Parathyroid adenoma (tissue), 2 donors: ENCODE measurements around the gene CACNA1A.

Experiments used
- H2AFZ ChIP-seq: fragments of 300-600 bp; sonication (generic); one replicate; pipeline ENCODE4 v1.7.0; 2017; ENCODE audit warnings: antibody characterized with exemption, mild to moderate bottlenecking
- H3K27ac ChIP-seq: fragments of 300-600 bp; sonication (generic); one replicate; pipeline ENCODE4 v1.7.0; 2017
- H3K27me3 ChIP-seq: fragments of 300-600 bp; sonication (generic); one replicate; pipeline ENCODE4 v1.7.0; 2017; ENCODE audit warnings: low read length; ENCODE audit not compliant: control insufficient read depth, insufficient read depth
- H3K36me3 ChIP-seq: fragments of 300-600 bp; sonication (generic); one replicate; pipeline ENCODE4 v1.7.0; 2017; ENCODE audit warnings: low read length; ENCODE audit not compliant: control insufficient read depth, insufficient read depth
- H3K4me1 ChIP-seq: fragments of 300-600 bp; sonication (generic); one replicate; pipeline ENCODE4 v1.7.0; 2017; ENCODE audit warnings: control low read depth
- H3K4me2 ChIP-seq: fragments of 300-600 bp; sonication (generic); one replicate; pipeline ENCODE4 v1.7.0; 2017; ENCODE audit warnings: low read length
- H3K4me3 ChIP-seq: fragments of 300-600 bp; sonication (generic); one replicate; pipeline ENCODE4 v1.7.0; 2017; ENCODE audit warnings: low read depth, low read length
- H3K79me2 ChIP-seq: fragments of 300-600 bp; sonication (generic); one replicate; pipeline ENCODE4 v1.7.0; 2017; ENCODE audit warnings: control low read depth
- H3K9ac ChIP-seq: fragments of 300-600 bp; sonication (generic); one replicate; pipeline ENCODE4 v1.7.0; 2017; ENCODE audit warnings: mild to moderate bottlenecking
- H3K9me3 ChIP-seq: fragments of 300-600 bp; sonication (generic); one replicate; pipeline ENCODE4 v1.7.0; 2017; ENCODE audit warnings: low read length; ENCODE audit not compliant: control insufficient read depth
- TF ChIP-seq, protein P1 (sequence below): fragments of 300-600 bp; sonication (generic); IDR thresholded peaks from one replicate; pipeline ENCODE4 v1.7.0; 2017; ENCODE audit warnings: antibody characterized with exemption, mild to moderate bottlenecking
- donor health status: primary hyperparathyroidism.

The CACNA1A gene

DNA sequence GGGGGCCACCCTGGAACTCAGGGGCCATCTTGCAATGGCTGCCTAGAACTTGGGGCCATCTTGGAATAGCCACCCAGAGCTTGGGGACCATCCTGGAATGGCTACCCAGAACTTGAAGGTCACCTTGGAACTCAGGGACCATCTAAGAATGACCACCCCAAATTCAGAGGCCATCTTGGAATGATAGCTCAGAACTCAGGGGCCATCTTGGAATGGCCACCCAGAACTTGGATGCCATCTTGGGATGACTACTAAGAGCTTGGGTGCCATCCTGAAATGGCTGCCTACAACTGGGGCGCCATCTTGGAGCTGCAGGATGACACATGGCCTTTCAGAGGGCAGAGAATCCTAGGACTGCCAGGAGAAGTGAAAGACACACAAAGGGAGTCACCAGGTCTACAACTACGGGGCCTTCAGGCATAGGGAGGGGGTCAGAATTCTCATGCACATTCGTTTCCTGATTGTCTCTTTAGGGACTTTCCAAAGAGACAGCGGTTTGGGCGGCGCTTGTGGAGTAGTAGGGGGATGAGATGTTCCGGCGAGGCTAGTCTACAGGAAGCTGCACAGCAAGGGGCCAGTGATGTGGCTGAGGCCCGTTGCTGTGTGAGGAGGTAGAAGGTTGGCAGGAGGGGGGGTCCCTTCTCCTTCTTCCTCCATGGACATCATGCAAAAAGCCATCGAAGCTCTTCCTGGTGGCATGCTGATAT is 231.1 kb downstream of the CACNA1A start:
- Histone ChIP-seq H3K27ac (no peak overlapping the region), H3K4me1 (no peaks in the 10 kb centered on the region), H3K27me3 (no peaks in the 10 kb centered on the region), H3K36me3 (no peaks in the 10 kb centered on the region), H3K9me3 (no peaks in the 10 kb centered on the region), H3K4me2 (no peak overlapping the region), H3K4me3 (no peak overlapping the region), H3K79me2 (no peaks in the 10 kb centered on the region), H2AFZ (no peak overlapping the region), H3K9ac (no peak overlapping the region)
- TF ChIP-seq, protein P1, sequence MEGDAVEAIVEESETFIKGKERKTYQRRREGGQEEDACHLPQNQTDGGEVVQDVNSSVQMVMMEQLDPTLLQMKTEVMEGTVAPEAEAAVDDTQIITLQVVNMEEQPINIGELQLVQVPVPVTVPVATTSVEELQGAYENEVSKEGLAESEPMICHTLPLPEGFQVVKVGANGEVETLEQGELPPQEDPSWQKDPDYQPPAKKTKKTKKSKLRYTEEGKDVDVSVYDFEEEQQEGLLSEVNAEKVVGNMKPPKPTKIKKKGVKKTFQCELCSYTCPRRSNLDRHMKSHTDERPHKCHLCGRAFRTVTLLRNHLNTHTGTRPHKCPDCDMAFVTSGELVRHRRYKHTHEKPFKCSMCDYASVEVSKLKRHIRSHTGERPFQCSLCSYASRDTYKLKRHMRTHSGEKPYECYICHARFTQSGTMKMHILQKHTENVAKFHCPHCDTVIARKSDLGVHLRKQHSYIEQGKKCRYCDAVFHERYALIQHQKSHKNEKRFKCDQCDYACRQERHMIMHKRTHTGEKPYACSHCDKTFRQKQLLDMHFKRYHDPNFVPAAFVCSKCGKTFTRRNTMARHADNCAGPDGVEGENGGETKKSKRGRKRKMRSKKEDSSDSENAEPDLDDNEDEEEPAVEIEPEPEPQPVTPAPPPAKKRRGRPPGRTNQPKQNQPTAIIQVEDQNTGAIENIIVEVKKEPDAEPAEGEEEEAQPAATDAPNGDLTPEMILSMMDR = no peak

DNA sequence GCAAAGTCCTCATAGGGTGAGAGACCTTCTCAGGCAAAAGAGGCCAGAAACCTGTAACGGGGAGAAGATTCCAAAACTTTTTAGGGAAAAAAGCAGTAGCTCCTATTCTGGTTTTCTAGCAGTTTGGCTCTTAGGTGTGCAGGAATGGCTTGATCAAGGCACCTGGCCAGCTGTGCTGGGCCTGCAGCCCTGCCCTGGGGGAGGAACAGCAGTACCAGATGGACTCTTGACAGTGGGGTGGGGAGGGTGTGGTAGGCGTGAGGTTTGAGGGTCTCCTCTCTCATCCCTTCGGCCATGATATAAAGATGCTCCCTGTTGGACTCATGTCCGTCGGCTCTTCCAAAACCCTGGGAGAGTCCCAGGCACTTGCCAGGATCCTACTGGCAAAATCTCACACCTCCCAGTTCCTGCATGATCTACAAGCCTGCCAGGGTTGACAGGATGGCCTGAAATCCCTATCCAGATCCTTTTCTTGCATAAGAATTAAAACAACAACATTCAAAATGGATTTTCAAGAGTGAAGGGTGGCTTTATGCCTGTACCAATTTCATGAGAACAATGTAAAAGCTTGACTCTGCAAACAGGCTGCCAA is 235.7 kb downstream of the CACNA1A start:
- Histone ChIP-seq H3K27ac (no peak overlapping the region), H3K36me3 (no peaks in the 10 kb centered on the region), H2AFZ (no peak overlapping the region), H3K4me2 (no peak overlapping the region), H3K9ac (no peak overlapping the region), H3K4me3 (no peak overlapping the region), H3K9me3 (no peaks in the 10 kb centered on the region), H3K79me2 (no peaks in the 10 kb centered on the region), H3K4me1 (no peaks in the 10 kb centered on the region), H3K27me3 (no peaks in the 10 kb centered on the region)
- TF ChIP-seq, protein P1 = no peak

DNA sequence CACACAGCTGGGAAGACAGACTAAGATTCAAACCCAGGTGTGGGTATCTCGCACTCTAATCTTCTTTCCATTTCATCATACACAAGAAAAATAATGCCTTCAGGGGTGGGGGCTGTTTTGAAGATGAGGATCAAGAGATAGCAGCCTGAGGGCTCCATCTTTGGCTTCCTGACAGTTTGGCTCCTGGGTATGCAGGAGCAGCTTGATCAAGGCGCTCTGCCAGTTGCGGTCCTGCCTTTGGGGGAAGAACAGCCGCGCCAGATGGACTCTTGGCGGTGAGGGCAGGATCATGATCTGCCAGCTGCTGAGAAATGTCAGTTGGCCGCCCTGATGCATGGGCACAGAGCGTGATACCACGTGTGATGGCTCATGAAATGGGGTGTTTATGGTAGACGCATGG is 236.9 kb downstream of the CACNA1A start:
- no peaks in the 10 kb centered on the region for H3K36me3 ChIP-seq
- H3K79me2 ChIP-seq = no peaks in the 10 kb centered on the region
- H3K9me3 ChIP-seq = no peaks in the 10 kb centered on the region
- H3K9ac ChIP-seq = no peak overlapping the region
- no peak overlapping the region for H2AFZ ChIP-seq
- H3K27ac ChIP-seq = no peak overlapping the region
- no peaks in the 10 kb centered on the region for H3K27me3 ChIP-seq
- no peak overlapping the region for H3K4me2 ChIP-seq
- H3K4me1 ChIP-seq = no peaks in the 10 kb centered on the region
- H3K4me3 ChIP-seq = no peak overlapping the region
- TF ChIP-seq, protein P1 = no peak

DNA sequence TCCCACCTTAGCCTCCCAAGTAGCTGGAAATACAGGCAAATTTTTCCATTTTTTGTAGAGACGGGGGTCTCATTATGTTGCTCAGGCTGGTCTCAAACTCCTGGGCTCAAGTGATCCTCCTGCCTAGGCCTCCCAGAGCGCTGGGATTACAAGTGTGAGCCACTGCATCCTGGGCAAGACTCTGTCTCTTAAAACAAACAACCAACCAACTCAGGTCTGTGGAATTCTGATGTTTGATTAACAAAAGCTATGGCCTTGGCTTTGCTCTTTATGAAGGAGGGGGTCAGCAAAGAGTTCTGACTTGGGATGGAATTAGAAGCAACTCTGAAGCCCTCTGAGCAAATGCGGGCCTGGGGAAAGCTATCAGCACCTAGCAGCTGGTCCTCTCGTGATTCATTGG is 238.4 kb downstream of the CACNA1A start:
- no peak overlapping the region for H3K9ac ChIP-seq
- TF ChIP-seq, protein P1 = no peak

DNA sequence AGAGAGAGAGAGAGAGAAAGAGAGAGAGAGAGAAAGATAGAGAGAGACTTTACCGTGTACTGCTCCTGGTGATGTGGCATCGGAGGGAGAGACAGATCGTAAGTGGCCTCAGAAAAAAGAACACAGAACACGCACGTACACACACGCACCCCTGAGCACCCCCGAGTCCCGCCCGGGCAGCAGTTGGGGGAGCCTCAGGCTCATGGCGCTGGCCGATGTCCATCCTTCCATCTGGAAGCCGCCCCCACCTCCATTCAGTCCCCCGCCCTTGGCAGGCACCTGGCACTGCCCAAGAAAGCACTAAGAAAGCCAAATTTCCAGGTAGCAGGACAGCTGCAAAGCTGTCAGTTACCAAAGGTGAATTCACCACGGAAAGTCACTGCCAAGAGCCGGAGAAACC is 239.1 kb downstream of the CACNA1A start:
- TF ChIP-seq, protein P1 = no peak
- no peak overlapping the region for H3K4me3 ChIP-seq
- no peak overlapping the region for H3K4me2 ChIP-seq
- H3K27me3 ChIP-seq = no peaks in the 10 kb centered on the region
- H3K27ac ChIP-seq = no peak overlapping the region
- H3K4me1 ChIP-seq = no peaks in the 10 kb centered on the region
- no peak overlapping the region for H3K9ac ChIP-seq
- H3K36me3 ChIP-seq = no peaks in the 10 kb centered on the region
- H2AFZ ChIP-seq = no peak overlapping the region
- no peaks in the 10 kb centered on the region for H3K79me2 ChIP-seq
- no peaks in the 10 kb centered on the region for H3K9me3 ChIP-seq

More for the DNA sequence above, 238.4 kb downstream of the CACNA1A start:
- no peaks in the 10 kb centered on the region for H3K79me2 ChIP-seq
- no peaks in the 10 kb centered on the region for H3K27me3 ChIP-seq
- no peak overlapping the region for H2AFZ ChIP-seq
- H3K4me1 ChIP-seq = no peaks in the 10 kb centered on the region
- H3K36me3 ChIP-seq = no peaks in the 10 kb centered on the region
- H3K9me3 ChIP-seq = no peaks in the 10 kb centered on the region
- no peak overlapping the region for H3K4me3 ChIP-seq
- H3K27ac ChIP-seq = no peak overlapping the region
- H3K4me2 ChIP-seq = no peak overlapping the region
